Measurements from ENCODE around the gene ZNF593. TPM values are rescaled to one million over a fixed set of nuclear protein-coding genes. Genes with fewer than 3 reads are reported as not detected.

ZNF593 gene
- total RNA-seq, 1 experiment from 2014 or later = 46.4 TPM

DNA sequence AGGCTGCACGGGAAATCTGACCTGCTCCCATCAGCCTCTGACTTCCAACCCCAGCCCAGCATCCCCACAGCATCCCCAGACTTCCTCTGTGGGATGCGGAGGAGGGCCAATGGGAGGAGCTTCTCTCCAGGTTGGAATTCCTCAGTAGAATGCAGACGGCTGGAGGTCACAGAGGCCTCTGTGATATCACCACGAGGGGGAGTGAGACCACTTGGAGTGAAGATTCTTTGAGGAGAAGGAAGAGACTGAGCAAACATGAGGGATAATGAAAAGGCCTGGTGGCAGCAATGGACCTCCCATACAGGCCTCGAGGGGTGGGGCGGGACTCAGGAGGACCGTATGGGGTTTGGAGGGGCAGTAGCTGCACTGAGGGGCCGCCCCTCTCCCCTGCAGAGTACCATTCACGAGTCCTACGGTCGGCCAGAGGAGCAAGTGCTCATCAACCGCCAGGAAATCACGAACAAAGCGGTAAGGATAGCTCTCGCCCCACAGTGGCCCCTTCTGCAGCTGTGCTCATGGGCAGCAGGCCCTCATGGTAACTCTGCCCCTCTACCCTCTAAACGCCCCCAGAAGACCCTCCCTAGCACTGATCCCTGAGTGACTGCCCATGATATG, 20.8 kb downstream of the ZNF593 start, which contains the start of gene CATSPER4:
Gene CATSPER4, plus strand, starts transcription at position 230 of the 615 bp plus-strand sequence. Its CDS starts 26 bp downstream, at position 256.
- in situ Hi-C loops (cut with HindIII; ENCODE audit: low sequenced_read_pairs) = no loop called here
- DNase-seq (ENCODE audit: low spot score) = peak; percentile 29

DNA sequence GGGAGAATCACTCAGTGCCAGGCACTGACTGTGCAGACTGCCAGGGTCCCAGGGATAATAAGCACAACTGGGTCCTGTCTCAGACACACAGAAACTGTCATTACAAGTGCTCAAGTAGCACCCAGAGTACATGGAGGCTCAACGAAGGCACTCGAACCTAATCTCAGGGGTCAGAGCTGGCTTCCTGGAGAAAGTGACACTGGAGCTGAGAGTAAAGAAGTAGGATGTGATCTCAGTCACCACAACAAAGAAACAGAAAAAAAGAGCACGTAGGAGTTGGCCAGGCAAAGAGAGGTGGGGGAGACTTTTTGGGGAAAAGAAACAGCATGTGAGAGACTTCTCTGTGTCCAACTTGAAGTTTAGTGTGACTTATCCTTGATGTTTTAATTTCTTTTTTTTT, 22.0 kb downstream of the ZNF593 start:
- no peak for DNase-seq (ENCODE audit: low spot score)
- in situ Hi-C loops (cut with HindIII; ENCODE audit: low sequenced_read_pairs) = no loop called here

DNA sequence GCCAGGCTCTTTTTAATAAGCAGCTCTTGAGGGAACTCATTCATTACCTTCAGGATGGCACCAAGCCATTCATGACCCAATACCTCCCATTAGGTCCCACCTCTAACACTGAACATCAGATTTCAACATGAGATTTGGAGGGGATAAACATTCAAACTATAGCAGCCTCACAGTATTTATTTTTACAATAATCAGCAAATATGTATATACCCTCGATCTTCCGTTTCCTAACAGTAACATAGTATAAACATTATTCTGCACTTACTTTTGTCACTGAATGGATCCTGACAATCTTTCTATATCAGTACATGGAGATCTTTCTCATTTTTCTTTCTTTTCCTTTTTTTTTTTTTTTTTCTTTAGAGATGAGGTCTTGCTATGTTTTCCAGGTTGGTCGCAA, 26.1 kb downstream of the ZNF593 start:
- in situ Hi-C loops (cut with HindIII; ENCODE audit: low sequenced_read_pairs) = no loop called here
- DNase-seq (ENCODE audit: low spot score) = no peak

DNA sequence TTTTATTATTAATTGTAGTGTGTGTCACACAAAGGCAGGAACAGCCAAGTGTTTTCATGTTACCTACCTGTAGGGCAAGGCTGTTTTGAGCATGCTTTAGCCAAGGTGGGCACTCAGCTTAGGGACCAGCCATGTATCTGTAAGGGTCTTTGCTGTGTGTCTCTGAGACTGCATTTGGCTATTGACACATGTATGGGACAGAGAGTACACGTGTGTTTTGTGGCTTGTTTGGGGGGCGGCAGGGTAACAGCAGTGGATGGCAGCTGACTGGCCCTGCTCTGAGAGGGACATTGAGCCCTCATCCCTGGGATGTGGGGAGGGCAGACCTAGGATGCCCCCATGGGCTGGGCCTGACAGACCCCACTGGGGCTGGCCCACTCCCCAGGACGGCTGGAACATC, 27.6 kb downstream of the ZNF593 start:
- in situ Hi-C loops (cut with HindIII; ENCODE audit: low sequenced_read_pairs) = no loop called here
- no peak for DNase-seq (ENCODE audit: low spot score)

DNA sequence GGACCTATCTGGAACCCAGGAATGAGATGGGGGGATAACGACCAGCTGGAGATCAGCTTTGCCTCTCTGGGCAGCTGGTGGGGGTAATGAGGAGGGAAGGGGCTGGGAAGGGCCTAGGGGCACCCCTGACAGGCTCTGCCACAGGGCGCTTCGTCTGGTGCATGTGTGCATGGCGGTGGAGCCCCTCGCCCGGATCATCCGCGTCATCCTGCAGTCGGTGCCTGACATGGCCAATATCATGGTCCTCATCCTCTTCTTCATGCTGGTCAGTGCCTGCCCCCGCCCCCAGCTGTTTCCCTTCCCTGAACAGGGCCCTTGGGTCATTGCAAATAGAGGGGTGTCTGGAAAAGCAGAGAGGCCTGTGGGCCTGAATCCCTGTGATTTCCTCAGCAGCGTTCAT, 28.1 kb downstream of the ZNF593 start:
- no peak for DNase-seq (ENCODE audit: low spot score)
- in situ Hi-C loops (cut with HindIII; ENCODE audit: low sequenced_read_pairs) = no loop called here

DNA sequence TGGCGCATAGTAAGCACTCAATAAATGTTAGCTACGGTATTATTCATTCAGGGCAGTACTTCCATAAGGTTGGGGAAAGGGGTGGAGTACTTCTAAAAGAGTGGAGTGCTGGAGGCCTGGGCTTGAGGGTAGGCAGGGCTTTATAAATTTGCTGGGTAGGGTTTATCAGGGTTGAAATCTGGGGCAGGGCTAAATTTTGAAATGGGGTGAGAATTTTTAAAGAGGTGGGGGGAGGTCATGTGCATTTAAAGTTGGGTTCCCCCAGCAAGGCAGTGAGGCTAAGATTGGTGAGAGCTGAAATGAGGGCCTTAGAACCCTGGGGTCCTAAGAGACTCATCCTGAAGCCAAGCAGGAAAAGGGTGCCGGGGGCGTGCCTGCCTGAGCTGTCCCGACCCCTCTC, 30.7 kb downstream of the ZNF593 start:
- in situ Hi-C loops (cut with HindIII; ENCODE audit: low sequenced_read_pairs) = no loop called here

DNA sequence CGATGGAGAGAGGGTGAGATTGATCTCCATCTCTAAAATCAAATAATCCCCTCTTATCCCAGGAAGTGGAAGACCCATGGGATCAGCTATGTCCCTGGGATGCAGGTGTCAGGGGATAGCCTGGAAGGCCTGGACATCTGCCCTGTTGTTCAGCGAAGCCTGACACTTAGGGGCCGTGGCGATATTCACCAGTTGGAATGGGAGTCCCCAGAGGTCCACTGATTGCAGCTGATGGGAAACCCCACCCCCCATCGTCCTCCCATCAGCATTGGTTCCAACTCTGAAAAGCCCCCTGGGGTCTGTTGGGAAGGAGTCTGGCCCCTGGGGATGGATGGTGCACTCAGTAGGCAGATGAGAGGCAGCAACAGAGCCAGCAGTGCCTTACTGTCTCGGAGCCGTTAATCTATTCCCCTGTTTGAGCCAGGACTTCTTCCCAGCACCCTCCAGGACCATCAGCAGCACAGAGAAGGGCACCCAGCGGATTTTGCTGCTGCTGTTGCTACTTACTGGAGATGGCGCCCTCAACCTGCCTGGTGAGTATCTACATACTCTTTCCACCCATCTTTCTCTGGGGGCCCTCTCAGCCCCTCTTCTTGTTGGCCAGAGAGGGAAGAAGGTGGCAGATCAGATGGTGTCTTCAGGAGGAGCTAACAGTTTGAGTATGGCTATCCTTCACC, 34.1 kb downstream of the ZNF593 start:
- DNase-seq (ENCODE audit: low spot score) = no peak
- in situ Hi-C loops (cut with HindIII; ENCODE audit: low sequenced_read_pairs) = no loop called here

More for the DNA sequence above, 30.7 kb downstream of the ZNF593 start:
- DNase-seq (ENCODE audit: low spot score) = no peak

DNA sequence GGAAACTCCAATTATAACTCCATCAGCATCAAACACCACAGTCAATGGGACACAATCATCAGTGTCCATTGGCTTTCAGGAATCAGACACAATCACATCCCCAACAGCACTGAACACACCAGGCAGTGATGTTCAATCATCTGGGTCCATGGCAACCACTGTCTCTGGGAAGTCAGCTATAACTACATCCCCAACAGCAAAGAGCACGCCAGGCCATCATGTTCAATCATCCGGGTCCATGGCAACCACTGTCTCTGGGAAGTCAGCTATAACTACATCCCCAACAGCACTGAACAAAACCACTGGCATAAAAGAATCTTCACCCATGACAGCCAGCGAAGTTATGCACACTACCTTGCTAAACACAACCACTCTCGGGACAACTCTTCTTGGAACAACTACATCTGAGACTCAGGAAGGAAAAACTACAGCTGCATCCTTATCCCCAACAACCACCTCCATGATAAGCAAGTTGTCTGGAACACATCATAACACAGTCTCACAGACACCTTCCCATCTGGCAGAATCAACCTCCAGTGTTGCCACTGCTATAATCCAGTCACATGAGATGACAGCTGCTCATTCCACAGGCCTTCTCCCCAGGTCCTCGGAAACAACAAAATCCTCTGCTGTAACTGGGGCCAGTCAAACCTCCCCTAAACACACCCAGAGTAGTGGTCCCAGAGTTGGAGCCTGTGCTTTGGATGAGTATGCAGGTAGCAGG, 40.6 kb downstream of the ZNF593 start:
- in situ Hi-C loops (cut with HindIII; ENCODE audit: low sequenced_read_pairs) = no loop called here
- no peak for DNase-seq (ENCODE audit: low spot score)

DNA sequence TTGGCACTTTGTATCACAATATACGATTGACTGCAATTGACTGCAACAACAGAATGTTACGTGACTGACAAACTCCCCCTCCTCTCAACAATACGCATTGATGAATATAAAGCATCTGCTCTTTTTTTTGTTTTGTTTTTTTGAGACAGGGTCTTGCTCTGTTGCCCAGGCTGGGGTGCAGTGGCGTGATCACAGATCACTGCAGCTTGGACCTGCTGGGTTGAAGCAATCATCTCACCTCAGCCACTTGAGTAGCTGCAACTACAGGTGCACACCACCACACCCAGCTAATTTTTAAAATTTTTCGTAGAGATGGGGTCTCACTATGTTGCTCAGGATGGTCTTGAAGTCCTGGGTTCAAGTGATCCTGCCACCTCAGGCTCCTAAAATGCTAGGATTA, 43.0 kb downstream of the ZNF593 start:
- DNase-seq (ENCODE audit: low spot score) = no peak
- in situ Hi-C loops (cut with HindIII; ENCODE audit: low sequenced_read_pairs) = no loop called here

DNA sequence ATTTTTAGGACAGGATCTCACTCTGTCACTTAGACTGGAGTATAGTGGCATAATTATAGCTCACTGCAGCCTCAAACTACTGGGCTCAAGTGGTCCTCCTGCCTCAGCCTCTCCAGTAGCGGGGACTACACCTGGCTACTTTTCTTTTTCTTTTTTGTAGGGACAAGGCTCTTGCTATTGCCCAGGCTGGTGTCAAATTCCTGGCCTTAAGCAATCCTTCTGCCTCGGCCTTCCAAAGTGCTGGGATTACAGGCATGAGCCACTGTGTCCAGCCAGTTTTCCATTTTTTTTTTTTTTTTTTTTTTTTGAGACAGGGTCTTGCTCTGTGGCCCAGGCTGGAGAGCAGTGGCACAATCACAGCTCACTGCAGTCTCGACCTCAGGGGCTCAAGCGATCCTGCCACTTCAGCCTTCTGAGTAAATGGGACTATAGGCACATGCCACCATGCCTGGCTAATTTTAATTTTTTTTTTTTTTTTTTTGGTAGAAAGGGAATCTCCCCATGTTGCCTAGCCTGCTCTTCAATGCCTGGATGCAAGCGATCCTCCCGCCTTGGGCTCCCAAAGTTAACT, 43.7 kb downstream of the ZNF593 start:
- in situ Hi-C loops (cut with HindIII; ENCODE audit: low sequenced_read_pairs) = no loop called here
- DNase-seq (ENCODE audit: low spot score) = no peak

DNA sequence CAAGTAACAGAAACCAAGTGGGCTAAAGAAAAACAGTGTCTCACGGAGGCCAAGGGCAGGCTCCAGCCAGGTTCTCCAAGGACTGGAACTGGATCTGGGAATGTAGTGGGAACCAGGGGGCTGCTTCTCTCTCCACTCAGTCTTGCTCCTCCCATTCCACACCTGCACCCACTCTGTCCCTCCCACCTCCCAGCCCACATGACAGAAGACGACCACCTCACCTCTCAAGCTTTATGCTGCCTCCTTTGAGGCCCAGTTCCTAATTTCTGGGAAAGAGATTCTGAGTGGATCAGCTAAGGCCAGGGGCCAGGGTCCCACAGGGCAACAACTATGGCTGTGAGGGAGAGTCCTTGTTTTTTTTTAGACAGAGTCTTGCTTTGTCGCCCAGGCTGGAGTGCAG, 45.5 kb downstream of the ZNF593 start:
- in situ Hi-C loops (cut with HindIII; ENCODE audit: low sequenced_read_pairs) = no loop called here
- DNase-seq (ENCODE audit: low spot score) = no peak

DNA sequence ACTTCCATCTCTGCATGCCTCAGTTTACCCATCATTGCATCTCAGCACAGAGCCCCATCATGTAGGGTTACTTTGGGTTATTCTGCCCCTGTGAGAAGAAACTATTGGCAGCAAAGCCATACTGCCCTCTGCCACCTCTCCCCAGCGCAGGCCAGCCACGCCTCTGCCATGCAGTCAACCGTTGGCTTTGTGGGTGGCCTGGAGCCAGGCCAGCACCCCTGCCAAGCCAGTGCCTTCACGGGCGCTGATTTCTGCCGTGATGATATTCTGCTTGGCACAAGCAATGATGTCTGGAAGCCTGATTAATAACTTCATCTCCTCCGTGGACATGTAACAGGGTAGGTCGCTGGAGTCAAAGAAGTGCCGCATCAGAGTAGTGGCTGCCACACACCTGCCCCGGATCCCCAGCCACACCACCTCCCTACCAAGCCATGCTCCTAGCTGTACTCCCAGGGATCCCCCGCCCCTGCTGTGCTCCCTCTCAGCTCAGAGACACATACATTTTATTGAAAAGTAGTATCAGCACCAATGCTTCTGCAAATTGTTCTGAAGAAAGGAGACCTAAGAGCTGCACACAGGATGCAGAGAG, 49.3 kb downstream of the ZNF593 start:
- in situ Hi-C loops (cut with HindIII; ENCODE audit: low sequenced_read_pairs) = no loop called here
- no peak for DNase-seq (ENCODE audit: low spot score)

Other genes with a start within 250 kb of the ZNF593 start
- gene PAFAH2, start 171.8 kb upstream of the ZNF593 start, total RNA-seq (2014; rRNA removed; shearing (Covaris generic)) = 6.5 and 9.2 TPM in 2 replicates
- gene EXTL1, start 148.1 kb upstream of the ZNF593 start, total RNA-seq (2014; rRNA removed; shearing (Covaris generic)) = 88.2 and 101 TPM in 2 replicates
- gene SLC30A2, start 123.8 kb upstream of the ZNF593 start, total RNA-seq (2014; rRNA removed; shearing (Covaris generic)) = 0.88 TPM in 1 of 2 replicates, not detected in the other
- gene TRIM63, start 102.3 kb upstream of the ZNF593 start, total RNA-seq (2014; rRNA removed; shearing (Covaris generic)) = not detected in 2 replicates
- gene PDIK1L, start 58.1 kb upstream of the ZNF593 start, total RNA-seq (2014; rRNA removed; shearing (Covaris generic)) = 5.4 and 7.1 TPM in 2 replicates
- 3.5 and 5.1 TPM in 2 replicates for gene FAM110D, start 10.8 kb upstream of the ZNF593 start, total RNA-seq (2014; rRNA removed; shearing (Covaris generic))
- not detected in 2 replicates for gene C1orf232, start 945 bp upstream of the ZNF593 start, total RNA-seq (2014; rRNA removed; shearing (Covaris generic))
- gene ZNF593OS, start 1.9 kb downstream of the ZNF593 start, total RNA-seq (2014; rRNA removed; shearing (Covaris generic)) = not detected in 2 replicates
- gene CNKSR1, start 7.6 kb downstream of the ZNF593 start, total RNA-seq (2014; rRNA removed; shearing (Covaris generic)) = not detected in 2 replicates
- not detected in 2 replicates for gene CATSPER4, start 20.7 kb downstream of the ZNF593 start, total RNA-seq (2014; rRNA removed; shearing (Covaris generic))
- gene CEP85, start 64.3 kb downstream of the ZNF593 start, total RNA-seq (2014; rRNA removed; shearing (Covaris generic)) = 16.7 and 19.1 TPM in 2 replicates
- 5.0 and 7.4 TPM in 2 replicates for gene SH3BGRL3, start 110.2 kb downstream of the ZNF593 start, total RNA-seq (2014; rRNA removed; shearing (Covaris generic))
- gene UBXN11, start 136.7 kb downstream of the ZNF593 start, total RNA-seq (2014; rRNA removed; shearing (Covaris generic)) = 21.0 and 27.3 TPM in 2 replicates
- 0.55 and 2.3 TPM in 2 replicates for gene CD52, start 148.1 kb downstream of the ZNF593 start, total RNA-seq (2014; rRNA removed; shearing (Covaris generic))
- gene CRYBG2, start 184.2 kb downstream of the ZNF593 start, total RNA-seq (2014; rRNA removed; shearing (Covaris generic)) = 5.5 and 18.6 TPM in 2 replicates
- gene ZNF683, start 202.8 kb downstream of the ZNF593 start, total RNA-seq (2014; rRNA removed; shearing (Covaris generic)) = not detected in 2 replicates
- 77.8 and 94.7 TPM in 2 replicates for gene LIN28A, start 240.9 kb downstream of the ZNF593 start, total RNA-seq (2014; rRNA removed; shearing (Covaris generic))

Measured in G401 (cell line).